Mesenchymal stem cell (in vitro differentiated cells and primary cell): ENCODE results near the gene MYADM. TPM values are rescaled to one million over a fixed set of nuclear protein-coding genes. Genes with fewer than 3 reads are reported as not detected.

Source experiments
- DNase-seq: peaks from one replicate; pipeline ENCODE4 v3.0.0-alpha.2; 2013
- H2AFZ ChIP-seq: one replicate; pipeline ENCODE4 v1.6.1; 2013; ENCODE audit warnings: low read depth, mild to moderate bottlenecking, control low read depth, inconsistent platforms, low read length, moderate library complexity
- H2AK5ac ChIP-seq: 2 replicates; pipeline ENCODE4 v1.6.1; 2013; ENCODE audit warnings: low read length, moderate library complexity, mild to moderate bottlenecking, inconsistent platforms; ENCODE audit not compliant: severe bottlenecking
- H2BK120ac ChIP-seq: one replicate; pipeline ENCODE4 v1.6.1; 2013; ENCODE audit warnings: low read depth, mild to moderate bottlenecking, inconsistent platforms, low read length, moderate library complexity
- H2BK12ac ChIP-seq, 2 experiments: one replicate each; pipeline ENCODE4 v1.6.1; 2013; ENCODE audit warnings: inconsistent platforms in 2 of 2, low read length in 2 of 2, mild to moderate bottlenecking in 2 of 2, moderate library complexity in 2 of 2, control low read depth in 1 of 2
- H2BK15ac ChIP-seq: one replicate; pipeline ENCODE4 v1.6.1; 2013; ENCODE audit warnings: mild to moderate bottlenecking, low read depth, inconsistent platforms; ENCODE audit not compliant: poor library complexity, severe bottlenecking
- H2BK5ac ChIP-seq: 2 replicates; pipeline ENCODE4 v1.6.1; 2013; ENCODE audit warnings: low read depth, mild to moderate bottlenecking, low read length, control low read depth, inconsistent platforms; ENCODE audit not compliant: poor library complexity, severe bottlenecking
- H3K14ac ChIP-seq, 2 experiments: one replicate each; pipeline ENCODE4 v1.6.1; 2013; ENCODE audit warnings: inconsistent platforms in 2 of 2, low read length in 2 of 2, control low read depth in 1 of 2, mild to moderate bottlenecking in 1 of 2, moderate library complexity in 1 of 2
- H3K18ac ChIP-seq, 2 experiments: one replicate each; pipeline ENCODE4 v1.6.1; 2013; ENCODE audit warnings: inconsistent platforms in 2 of 2, low read length in 2 of 2, control low read depth in 1 of 2, low read depth in 1 of 2, mild to moderate bottlenecking in 1 of 2
- H3K23ac ChIP-seq, 2 experiments: one replicate each; pipeline ENCODE4 v1.6.1; 2013; ENCODE audit warnings: inconsistent platforms in 2 of 2, low read length in 2 of 2, mild to moderate bottlenecking in 2 of 2, moderate library complexity in 2 of 2, control low read depth in 1 of 2
- H3K27ac ChIP-seq: 2 replicates; pipeline ENCODE4 v1.5.1; 2013; ENCODE audit warnings: mild to moderate bottlenecking, moderate library complexity, low read length, control low read depth, inconsistent platforms; ENCODE audit not compliant: poor library complexity, severe bottlenecking
- H3K27me3 ChIP-seq, 2 experiments: 2 replicates each; pipeline versions ENCODE4 v1.6.1 to v1.7.0; 2013; ENCODE audit warnings: low read length in 2 of 2, mild to moderate bottlenecking in 2 of 2, moderate library complexity in 2 of 2, control low read depth in 1 of 2, inconsistent platforms in 1 of 2; ENCODE audit not compliant: control insufficient read depth in 1 of 2, insufficient read depth in 1 of 2
- H3K36me3 ChIP-seq, 2 experiments: 2 replicates each; pipeline versions ENCODE4 v1.6.1 to v1.7.0; 2013; ENCODE audit warnings: low read length in 2 of 2, control low read depth in 1 of 2, inconsistent platforms in 1 of 2, low read depth in 1 of 2, mild to moderate bottlenecking in 1 of 2; ENCODE audit not compliant: insufficient read depth in 2 of 2, control insufficient read depth in 1 of 2
- H3K4ac ChIP-seq, 2 experiments: one replicate each; pipeline ENCODE4 v1.6.1; 2013; ENCODE audit warnings: inconsistent platforms in 2 of 2, low read length in 2 of 2, mild to moderate bottlenecking in 2 of 2, moderate library complexity in 2 of 2, control low read depth in 1 of 2, low read depth in 1 of 2
- H3K4me1 ChIP-seq: 2 replicates; pipeline ENCODE4 v1.6.1; 2013; ENCODE audit warnings: low read depth, low read length, control low read depth; ENCODE audit not compliant: control insufficient read depth, insufficient read depth
- H3K4me2 ChIP-seq: 2 replicates; pipeline ENCODE4 v1.6.1; 2013; ENCODE audit warnings: low read length, mild to moderate bottlenecking, inconsistent platforms; ENCODE audit not compliant: poor library complexity, severe bottlenecking
- H3K4me3 ChIP-seq, 2 experiments: 2 replicates each; pipeline versions ENCODE4 v1.5.1 to v1.7.0; 2013; ENCODE audit warnings: low read length in 2 of 2, mild to moderate bottlenecking in 2 of 2, control low read depth in 1 of 2, low read depth in 1 of 2; ENCODE audit not compliant: insufficient read depth in 1 of 2
- H3K79me1 ChIP-seq: replicated peaks from 2 replicates; pipeline ENCODE4 v1.6.1; 2013; ENCODE audit warnings: mild to moderate bottlenecking, control low read depth, low read length, inconsistent platforms; ENCODE audit not compliant: poor library complexity, severe bottlenecking
- H3K9ac ChIP-seq: 2 replicates; pipeline ENCODE4 v1.7.0; 2013; ENCODE audit warnings: mild to moderate bottlenecking, low read length, moderate library complexity
- H3K9me3 ChIP-seq: 2 replicates; pipeline ENCODE4 v1.7.0; 2013; ENCODE audit warnings: mild to moderate bottlenecking, low read length; ENCODE audit not compliant: control insufficient read depth
- H4K8ac ChIP-seq: one replicate; pipeline ENCODE4 v1.6.1; 2013; ENCODE audit warnings: inconsistent platforms, mild to moderate bottlenecking, low read length, moderate library complexity
- H4K91ac ChIP-seq: one replicate; pipeline ENCODE4 v1.6.1; 2013; ENCODE audit warnings: mild to moderate bottlenecking, low read length, inconsistent platforms
- WGBS: methylation state at CpG from one replicate; pipeline ENCODE4 v1.1.7; 2013; ENCODE audit warnings: mixed read lengths; 5-methylcytosine and 5-hydroxymethylcytosine counted together
- polyA plus RNA-seq, 2 experiments: library from polyadenylated mRNA; stranded (reverse); fragments of 200-250 nt; gene quantifications; one replicate each; pipeline ENCODE4 v1.2.3, GENCODE V29; 2013

Gene MYADM
- polyA plus RNA-seq (2013, experiment 1 of 2), result 318 TPM
- polyA plus RNA-seq (2013, experiment 2 of 2), result 307 TPM

GRCh38 chr19:53867225-53868090 is at the start of gene MYADM:
Gene MYADM, plus strand, starts transcription at chr19:53867883. Its CDS starts 5,647 bp downstream, at chr19:53873530.
- Histone ChIP-seq H3K18ac (peak within 1 kb of the TSS; percentile 95 to 99), H3K9me3 (no peaks in the 10 kb centered on the region), H4K91ac (peak within 1 kb of the TSS; percentile 99), H3K23ac (peak within 1 kb of the TSS in 1 of 2 experiments; percentile 54), H3K36me3 (peaks cover 4 to 7% of the 10 kb centered on the region in 2 experiments), H3K4ac (peak within 1 kb of the TSS; percentile 94 to 96), H3K4me3 (peak within 1 kb of the TSS; percentile 73 to 88), H2BK15ac (peak within 1 kb of the TSS; percentile 87), H3K27ac (peak within 1 kb of the TSS; percentile 82), H3K27me3 (no peaks in the 10 kb centered on the region), H2BK5ac (peak within 1 kb of the TSS; percentile 78), H2AFZ (peak within 1 kb of the TSS; percentile 62), H2BK12ac (peak within 1 kb of the TSS; percentile 71 to 88), H3K9ac (peak within 1 kb of the TSS; percentile 98), H4K8ac (peak within 1 kb of the TSS; percentile 94), H2BK120ac (peak within 1 kb of the TSS; percentile 88), H3K4me1 (peaks cover 20% of the 10 kb centered on the region), H3K14ac (peak within 1 kb of the TSS in 1 of 2 experiments; percentile 88), H3K4me2 (peak within 1 kb of the TSS; percentile 87), H3K79me1 (peaks cover 5% of the 10 kb centered on the region), H2AK5ac (peak within 1 kb of the TSS; percentile 67)
- 2% methylated on average over 34 of the region's 37 CpGs for WGBS
- peak; percentile 100 for DNase-seq

GRCh38 chr19:53818756-53819155 is 48.9 kb upstream of the MYADM start:
- no peak overlapping the region for H2BK120ac ChIP-seq
- H3K27me3 ChIP-seq, result peaks cover 0 to 2% of the 10 kb centered on the region in 2 experiments
- no peak for DNase-seq
- H3K18ac ChIP-seq, result no peak overlapping the region
- no peaks in the 10 kb centered on the region for H3K9me3 ChIP-seq
- H2BK5ac ChIP-seq, result no peak overlapping the region
- H3K14ac ChIP-seq, result no peak overlapping the region
- H3K36me3 ChIP-seq, result no peaks in the 10 kb centered on the region
- H3K4me2 ChIP-seq, result no peak overlapping the region
- no peaks in the 10 kb centered on the region for H3K4me1 ChIP-seq
- H3K27ac ChIP-seq, result no peak overlapping the region
- no peak overlapping the region for H2AFZ ChIP-seq
- no peak overlapping the region for H3K23ac ChIP-seq
- H2BK15ac ChIP-seq, result no peak overlapping the region
- no peak overlapping the region for H2AK5ac ChIP-seq
- H3K9ac ChIP-seq, result no peak overlapping the region
- H3K4me3 ChIP-seq, result no peak overlapping the region
- no peak overlapping the region for H2BK12ac ChIP-seq
- H4K8ac ChIP-seq, result no peak overlapping the region
- H4K91ac ChIP-seq, result no peak overlapping the region
- no peak overlapping the region for H3K4ac ChIP-seq
- 92% methylated on average over 12 of the region's 13 CpGs for WGBS
- no peaks in the 10 kb centered on the region for H3K79me1 ChIP-seq

GRCh38 chr19:53819861-53820260 is 47.8 kb upstream of the MYADM start:
- no peak overlapping the region for H2AFZ ChIP-seq
- H3K23ac ChIP-seq, result no peak overlapping the region
- H2BK5ac ChIP-seq, result no peak overlapping the region
- H3K18ac ChIP-seq, result no peak overlapping the region
- H2AK5ac ChIP-seq, result no peak overlapping the region
- no peak overlapping the region for H4K91ac ChIP-seq
- no peak overlapping the region for H2BK120ac ChIP-seq
- H3K36me3 ChIP-seq, result no peaks in the 10 kb centered on the region
- no peaks in the 10 kb centered on the region for H3K4me1 ChIP-seq
- H3K79me1 ChIP-seq, result no peaks in the 10 kb centered on the region
- H3K27me3 ChIP-seq, result peaks cover 0 to 11% of the 10 kb centered on the region in 2 experiments
- WGBS, result 77% methylated on average over 5 of the region's 5 CpGs
- H3K27ac ChIP-seq, result no peak overlapping the region
- H3K4me2 ChIP-seq, result no peak overlapping the region
- H2BK12ac ChIP-seq, result no peak overlapping the region
- H3K4me3 ChIP-seq, result no peak overlapping the region
- no peaks in the 10 kb centered on the region for H3K9me3 ChIP-seq
- H3K14ac ChIP-seq, result no peak overlapping the region
- H3K4ac ChIP-seq, result no peak overlapping the region
- no peak overlapping the region for H2BK15ac ChIP-seq
- no peak overlapping the region for H3K9ac ChIP-seq
- DNase-seq, result no peak
- H4K8ac ChIP-seq, result no peak overlapping the region

DNA sequence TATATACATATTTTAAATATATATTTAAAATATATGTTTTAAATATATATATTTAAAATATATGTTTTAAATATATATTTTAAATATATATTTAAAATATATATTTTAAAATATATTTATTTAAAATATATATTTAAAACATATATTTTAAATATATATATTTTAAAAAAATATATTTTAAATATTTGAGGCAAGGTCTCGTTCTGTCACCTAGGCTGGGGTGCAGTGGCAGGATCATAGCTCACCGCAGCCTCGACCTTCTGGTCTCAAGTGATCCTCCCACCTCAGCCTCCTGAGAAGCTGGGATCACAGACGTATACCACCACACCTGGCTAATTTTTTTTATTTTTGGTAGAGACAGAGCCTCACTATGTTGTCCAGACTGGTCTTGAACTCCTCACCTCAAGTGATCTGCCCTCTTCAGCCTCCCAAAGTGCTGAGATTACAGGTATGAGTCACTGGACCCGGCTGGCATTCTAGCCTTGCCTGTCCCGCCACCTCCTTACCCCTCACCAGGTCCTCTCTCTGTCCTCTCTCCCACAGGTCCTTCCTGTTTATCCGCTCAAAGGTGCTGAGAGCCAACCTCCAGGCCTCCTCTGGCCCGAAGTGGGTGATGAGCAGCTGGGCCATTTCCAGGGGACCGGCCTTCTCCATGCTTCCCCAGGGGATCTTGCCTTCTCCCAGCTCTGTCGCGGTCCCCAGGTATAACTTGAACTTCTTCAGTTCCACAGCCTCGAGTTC is 44.1 kb upstream of the MYADM start:
- H3K18ac ChIP-seq, result no peak overlapping the region
- no peaks in the 10 kb centered on the region for H3K4me1 ChIP-seq
- H3K4me2 ChIP-seq, result no peak overlapping the region
- no peak overlapping the region for H4K8ac ChIP-seq
- H4K91ac ChIP-seq, result no peak overlapping the region
- 85% methylated on average over 11 of the region's 12 CpGs for WGBS
- peaks cover 0 to 16% of the 10 kb centered on the region in 2 experiments for H3K27me3 ChIP-seq
- DNase-seq, result no peak
- no peak overlapping the region for H2BK15ac ChIP-seq
- H3K9me3 ChIP-seq, result no peaks in the 10 kb centered on the region
- no peak overlapping the region for H3K23ac ChIP-seq
- H3K36me3 ChIP-seq, result no peaks in the 10 kb centered on the region
- H2AK5ac ChIP-seq, result no peak overlapping the region
- no peak overlapping the region for H3K14ac ChIP-seq
- no peak overlapping the region for H2BK120ac ChIP-seq
- H3K4me3 ChIP-seq, result no peak overlapping the region
- H2AFZ ChIP-seq, result no peak overlapping the region
- H2BK12ac ChIP-seq, result no peak overlapping the region
- no peak overlapping the region for H3K27ac ChIP-seq
- no peak overlapping the region for H2BK5ac ChIP-seq
- no peak overlapping the region for H3K9ac ChIP-seq
- no peaks in the 10 kb centered on the region for H3K79me1 ChIP-seq
- H3K4ac ChIP-seq, result no peak overlapping the region
